RPMI8226 (cell line): ENCODE data around the gene LDB2.

Experiments used
- DNase-seq: peaks from one replicate; pipeline ENCODE4 v3.0.0-alpha.2; 2015

The LDB2 gene

GRCh38 chr4:16462656-16463055 is 435.8 kb downstream of the LDB2 start:
- no peak for DNase-seq

GRCh38 chr4:16461362-16461761 is 437.1 kb downstream of the LDB2 start:
- no peak for DNase-seq

- DNase-seq = no peak
Measured at GRCh38 chr4:16457944-16458343, 440.5 kb downstream of the LDB2 start.
